Measurements from ENCODE around the gene MRPL36. TPM values are rescaled to one million over a fixed set of nuclear protein-coding genes. Genes with fewer than 3 reads are reported as not detected.
A peak's percentile ranks its signal among the peaks of the same experiment; 100 is the strongest.

The MRPL36 gene
- total RNA-seq, 1 experiment from 2014 or later, result 116 TPM

- Histone ChIP-seq H3K36me3 (ENCODE audit: low read depth, low read length) (peaks cover 67% of the 10 kb centered on the region), H4K20me1 (ENCODE audit: low read length) (no peaks in the 10 kb centered on the region; the same call in 1 of the 2 replicates), H3K27me3 (ENCODE audit: low read length) (no peaks in the 10 kb centered on the region), H3K27ac (ENCODE audit: low read length) (no peak overlapping the region), H3K9me2 (replicated peaks; ENCODE audit: low read length) (no peaks in the 10 kb centered on the region), H2AFZ (ENCODE audit: low read length) (no peak overlapping the region), H3K4me3 (ENCODE audit: low read length) (no peak overlapping the region), H3F3A (ENCODE audit: low read length, unreplicated experiment) (no peaks in the 10 kb centered on the region), H3K79me2 (ENCODE audit: low read length) (peaks cover 99% of the 10 kb centered on the region), H3K9ac (ENCODE audit: low read length) (no peak overlapping the region), H3K4me1 (ENCODE audit: insufficient read depth, low read length) (peaks cover 9% of the 10 kb centered on the region), H3K9me3 (ENCODE audit: low read length) (no peaks in the 10 kb centered on the region), H3K4me2 (ENCODE audit: low read length) (no peak overlapping the region)
- DNase-seq (no peak), ATAC-seq (no peak)
- intact Hi-C loops (cut with micrococcal nuclease), result no loop called here
- BruUV-seq (replicated peaks), result no TSS peak
- POLR2A ChIA-PET (ENCODE audit: unreplicated experiment), result interaction anchor here (0.7 kb wide), 1 partner anchor 963 kb away, joined by 3 read pairs; no protein-coding TSS in a partner anchor
- CTCF ChIA-PET, result no interaction called here
- no peak for TF ChIP-seq EZH2 (IDR thresholded peaks at IDR 0.05; ENCODE audit: low read length, unreplicated experiment)
- no peak for TF ChIP-seq EZH2phosphoT487 (IDR thresholded peaks at IDR 0.05; ENCODE audit: borderline replicate concordance, low read length)
- TF ChIP-seq CTCF (conservative IDR thresholded peaks at IDR 0.05; ENCODE audit: low read depth, low read length), result no peak
Measured at GRCh38 chr5:1805326-1805725, 5.7 kb upstream of the MRPL36 start.

- H2AFZ ChIP-seq (ENCODE audit: low read length), result no peak overlapping the region
- H3K4me1 ChIP-seq (ENCODE audit: insufficient read depth, low read length), result peaks cover 9% of the 10 kb centered on the region
- H4K20me1 ChIP-seq (ENCODE audit: low read length), result no peaks in the 10 kb centered on the region; the same call in 1 of the 2 replicates
- peaks cover 96% of the 10 kb centered on the region for H3K79me2 ChIP-seq (ENCODE audit: low read length)
- H3K36me3 ChIP-seq (ENCODE audit: low read depth, low read length), result peaks cover 61% of the 10 kb centered on the region
- intact Hi-C loops (cut with micrococcal nuclease), result no loop called here
- no peak overlapping the region for H3K9ac ChIP-seq (ENCODE audit: low read length)
- no peaks in the 10 kb centered on the region for H3F3A ChIP-seq (ENCODE audit: low read length, unreplicated experiment)
- TF ChIP-seq EZH2 (IDR thresholded peaks at IDR 0.05; ENCODE audit: low read length, unreplicated experiment) (no peak), EZH2phosphoT487 (IDR thresholded peaks at IDR 0.05; ENCODE audit: borderline replicate concordance, low read length) (no peak), CTCF (conservative IDR thresholded peaks at IDR 0.05; ENCODE audit: low read depth, low read length) (no peak)
- no peak overlapping the region for H3K4me2 ChIP-seq (ENCODE audit: low read length)
- H3K27me3 ChIP-seq (ENCODE audit: low read length), result no peaks in the 10 kb centered on the region
- no peaks in the 10 kb centered on the region for H3K9me3 ChIP-seq (ENCODE audit: low read length)
- no peak overlapping the region for H3K4me3 ChIP-seq (ENCODE audit: low read length)
- no peak overlapping the region for H3K27ac ChIP-seq (ENCODE audit: low read length)
- H3K9me2 ChIP-seq (replicated peaks; ENCODE audit: low read length), result no peaks in the 10 kb centered on the region
- CTCF ChIA-PET, result no interaction called here
- POLR2A ChIA-PET (ENCODE audit: unreplicated experiment), result no interaction called here
- BruUV-seq (replicated peaks), result no TSS peak
- no peak for ATAC-seq
- no peak for DNase-seq
Measured at GRCh38 chr5:1804001-1804690, 4.5 kb upstream of the MRPL36 start.

GRCh38 chr5:1803192-1803591 lies 3.6 kb upstream of the MRPL36 start:
- BruUV-seq (replicated peaks), result no TSS peak

More at GRCh38 chr5:1803192-1803591, 3.6 kb upstream of the MRPL36 start:
- Histone ChIP-seq H3K9ac (ENCODE audit: low read length) (no peak overlapping the region), H3K4me3 (ENCODE audit: low read length) (no peak overlapping the region), H3K9me3 (ENCODE audit: low read length) (no peaks in the 10 kb centered on the region), H4K20me1 (ENCODE audit: low read length) (peaks cover 5% of the 10 kb centered on the region; the same call in 1 of the 2 replicates), H3F3A (ENCODE audit: low read length, unreplicated experiment) (no peaks in the 10 kb centered on the region), H3K79me2 (ENCODE audit: low read length) (peaks cover 96% of the 10 kb centered on the region), H3K4me2 (ENCODE audit: low read length) (peak overlapping the region; percentile 95; the same call in 1 of the 2 replicates), H2AFZ (ENCODE audit: low read length) (no peak overlapping the region), H3K27ac (ENCODE audit: low read length) (no peak overlapping the region), H3K36me3 (ENCODE audit: low read depth, low read length) (peaks cover 55% of the 10 kb centered on the region), H3K9me2 (replicated peaks; ENCODE audit: low read length) (no peaks in the 10 kb centered on the region), H3K4me1 (ENCODE audit: insufficient read depth, low read length) (peaks cover 16% of the 10 kb centered on the region), H3K27me3 (ENCODE audit: low read length) (no peaks in the 10 kb centered on the region)
- intact Hi-C loops (cut with micrococcal nuclease), result no loop called here
- no peak for ATAC-seq
- ChIA-PET CTCF (no interaction called here), POLR2A (ENCODE audit: unreplicated experiment) (no interaction called here)
- TF ChIP-seq EZH2phosphoT487 (IDR thresholded peaks at IDR 0.05; ENCODE audit: borderline replicate concordance, low read length) (no peak), EZH2 (IDR thresholded peaks at IDR 0.05; ENCODE audit: low read length, unreplicated experiment) (no peak), CTCF (conservative IDR thresholded peaks at IDR 0.05; ENCODE audit: low read depth, low read length) (no peak)
- no peak for DNase-seq
